Measurements from ENCODE around the gene ZAR1. TPM values are rescaled to one million over a fixed set of nuclear protein-coding genes. Genes with fewer than 3 reads are reported as not detected.

Gene ZAR1
- total RNA-seq, 1 donor from 2014 or later, result not detected

DNA sequence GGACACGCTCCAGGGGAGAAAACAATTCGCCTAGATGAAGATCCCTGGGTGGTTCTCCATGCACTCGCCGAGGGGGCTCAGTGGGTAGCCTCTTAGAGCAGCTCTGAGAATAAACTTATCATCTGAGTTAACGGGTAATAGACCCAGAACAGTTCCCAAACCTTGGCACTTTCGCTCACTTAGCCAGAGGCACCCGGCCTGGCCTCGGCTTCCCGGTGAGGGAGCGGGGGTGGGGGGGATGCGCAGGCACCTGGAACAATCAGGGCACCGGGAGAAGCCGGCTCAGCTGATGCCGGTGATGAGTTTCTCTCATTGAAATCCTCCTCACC is 405 bp upstream of the ZAR1 start:
- DNase-seq (ENCODE audit: low spot score), result no peak
- no peak for ATAC-seq

DNA sequence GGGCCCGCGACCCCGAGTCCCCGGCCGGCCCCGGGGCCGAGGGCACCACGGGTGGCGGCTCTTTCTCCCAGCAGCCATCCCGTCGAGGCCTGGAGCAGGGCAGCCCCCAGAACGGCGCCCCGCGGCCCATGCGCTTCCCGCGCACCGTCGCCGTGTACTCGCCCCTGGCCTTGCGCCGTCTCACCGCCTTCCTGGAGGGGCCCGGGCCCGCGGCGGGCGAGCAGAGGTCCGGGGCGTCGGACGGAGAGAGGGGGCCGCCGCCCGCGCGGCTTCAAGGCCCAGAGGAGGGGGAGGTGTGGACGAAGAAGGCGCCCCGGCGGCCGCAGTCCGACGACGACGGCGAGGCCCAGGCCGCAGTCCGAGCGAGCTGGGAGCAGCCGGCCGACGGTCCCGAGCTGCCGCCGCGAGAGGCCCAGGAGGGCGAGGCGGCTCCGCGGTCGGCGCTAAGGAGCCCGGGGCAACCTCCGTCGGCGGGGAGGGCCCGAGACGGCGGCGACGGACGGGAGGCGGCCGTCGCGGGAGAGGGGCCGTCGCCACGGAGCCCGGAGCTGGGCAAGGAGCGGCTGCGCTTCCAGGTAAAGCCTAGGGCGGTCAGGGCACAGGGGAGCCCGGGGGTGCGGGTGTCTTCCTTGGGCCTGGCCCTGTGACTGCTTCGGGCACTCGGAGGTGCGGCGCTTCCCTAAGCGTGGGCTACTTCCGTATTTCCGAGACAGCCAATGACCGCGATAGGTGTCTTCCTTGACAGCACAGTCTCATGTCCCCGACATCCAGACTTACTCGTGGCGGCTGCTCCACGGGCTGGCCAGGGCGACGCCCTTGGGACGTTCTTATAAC is 845 bp downstream of the ZAR1 start:
- DNase-seq (ENCODE audit: low spot score) (no peak), ATAC-seq (no peak)

DNA sequence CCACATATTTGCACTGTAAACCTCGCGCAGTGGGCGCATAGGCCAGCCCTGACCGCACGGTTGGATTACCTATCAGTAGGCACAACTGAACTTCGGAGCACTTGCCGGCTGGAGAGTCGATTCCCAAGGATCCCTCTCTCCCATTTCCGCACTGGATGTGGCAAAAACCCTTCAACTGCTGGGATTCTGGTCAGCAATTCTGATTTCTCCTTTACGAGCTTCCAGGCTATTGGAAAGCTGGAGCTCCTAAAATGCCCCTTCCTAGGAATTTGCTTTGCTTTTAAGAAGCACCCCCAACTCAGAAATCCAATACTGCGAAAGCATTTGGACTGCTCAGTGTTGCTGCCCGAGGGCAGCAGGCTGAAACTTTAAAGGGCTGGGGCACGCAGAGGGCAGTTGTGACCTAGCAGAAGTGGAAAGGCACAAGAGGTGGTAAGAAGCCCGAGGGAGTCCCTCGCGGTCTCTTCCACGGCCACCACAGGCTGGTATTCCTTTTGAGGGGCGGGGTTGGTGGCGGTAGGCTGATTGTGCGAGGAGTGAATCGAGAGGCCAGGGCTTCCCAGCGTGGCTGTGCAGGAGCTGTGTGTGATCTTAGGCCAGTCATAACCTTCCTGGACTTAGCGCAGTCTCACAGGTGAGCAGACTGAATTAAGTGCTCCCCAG is 1.6 kb downstream of the ZAR1 start:
- no peak for DNase-seq (ENCODE audit: low spot score)
- ATAC-seq, result no peak

DNA sequence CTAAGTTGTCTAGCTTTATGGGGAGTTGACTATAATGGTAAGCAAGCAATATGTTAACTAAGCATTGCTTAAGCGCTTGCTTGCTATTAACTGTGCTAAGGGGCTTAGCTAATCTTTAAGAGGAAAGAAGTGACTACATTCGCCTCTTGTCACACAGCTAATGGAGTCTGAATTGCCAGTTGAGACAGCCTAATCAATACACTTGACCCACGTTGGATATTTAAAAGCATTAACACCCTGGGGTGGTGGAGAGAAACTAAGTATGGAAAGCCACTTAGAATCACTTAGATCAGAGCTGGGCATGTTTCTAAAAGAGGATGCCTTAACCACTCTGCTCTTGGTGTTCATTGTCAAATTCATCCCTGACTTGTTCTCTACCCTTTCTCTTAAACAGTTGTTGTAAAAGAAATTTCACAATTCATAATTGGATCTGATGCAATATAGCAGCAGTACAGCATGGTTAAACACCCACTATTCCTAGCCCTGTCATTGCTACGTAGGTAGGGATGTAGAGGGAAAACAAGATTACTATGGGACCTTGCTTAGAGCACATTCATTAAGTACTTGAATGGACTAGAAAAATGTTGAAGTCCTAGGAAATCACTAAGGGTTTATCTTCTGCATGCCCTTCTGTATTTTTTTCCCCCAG is 3.5 kb downstream of the ZAR1 start:
- ATAC-seq (no peak), DNase-seq (ENCODE audit: low spot score) (no peak)

DNA sequence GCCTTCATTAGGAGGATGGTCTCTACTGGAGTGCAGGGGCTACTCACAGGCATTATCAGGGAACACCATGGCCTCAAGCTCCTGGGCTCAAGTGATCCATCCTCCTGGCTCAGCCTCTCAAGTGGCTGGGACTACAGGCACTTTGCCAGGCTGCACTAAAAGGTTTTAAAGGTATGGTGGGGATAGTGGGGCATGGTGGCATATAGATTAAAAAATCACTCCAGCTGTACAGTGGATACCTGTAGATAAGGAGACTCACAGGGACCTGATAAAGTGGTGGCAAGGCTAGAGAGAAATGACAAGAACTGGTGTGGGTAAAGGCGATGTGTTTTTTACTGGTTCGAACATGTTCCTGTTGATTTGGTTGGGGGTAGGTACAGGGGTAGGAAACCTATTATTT is 5.9 kb downstream of the ZAR1 start:
- DNase-seq (ENCODE audit: low spot score) (no peak), ATAC-seq (no peak)

DNA sequence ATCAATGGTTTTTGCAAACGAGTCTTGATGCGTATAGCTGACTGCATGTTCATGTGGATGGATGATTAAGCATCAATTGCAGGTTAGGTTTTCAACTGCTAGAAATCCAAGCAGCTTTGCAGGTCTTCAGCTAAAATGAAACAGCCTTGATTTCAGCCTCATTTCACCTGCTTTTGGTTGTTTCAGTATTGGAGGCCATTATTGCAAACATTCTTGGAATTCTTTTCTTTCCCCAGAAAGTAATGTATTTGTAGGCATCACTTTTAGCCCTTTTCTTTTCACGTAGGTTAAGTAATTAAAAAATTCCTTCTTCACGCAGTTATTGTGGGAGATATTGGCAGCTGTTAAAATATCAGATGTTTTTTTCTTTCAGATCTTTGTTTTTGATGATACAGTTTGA is 8.8 kb downstream of the ZAR1 start:
- ATAC-seq, result no peak

DNA sequence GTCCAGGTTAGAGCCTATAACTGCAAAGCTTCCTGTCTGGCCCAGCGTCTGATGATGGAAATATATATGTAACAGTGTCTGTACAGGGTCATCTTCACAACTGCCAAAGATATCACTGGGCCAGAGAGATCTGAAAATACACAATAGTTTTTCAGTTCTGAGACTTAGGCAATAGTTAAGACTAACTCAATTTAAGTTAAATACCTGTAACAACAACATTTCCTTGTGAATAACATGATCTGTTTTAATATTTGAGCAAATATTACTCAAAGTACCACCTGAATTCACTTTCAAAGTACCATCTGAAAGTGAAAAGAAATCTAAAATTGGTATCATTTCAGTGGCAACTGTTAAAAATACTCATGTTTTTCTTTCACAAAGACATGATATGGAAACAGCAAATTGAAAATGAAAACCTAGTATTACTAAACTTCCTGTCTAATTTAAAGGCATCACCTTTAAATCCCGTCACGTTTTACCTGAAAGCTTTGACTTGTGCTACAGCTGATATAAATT is 9.6 kb downstream of the ZAR1 start:
- DNase-seq (ENCODE audit: low spot score) (no peak), ATAC-seq (no peak)

More for the DNA sequence above, 8.8 kb downstream of the ZAR1 start:
- no peak for DNase-seq (ENCODE audit: low spot score)

DNA sequence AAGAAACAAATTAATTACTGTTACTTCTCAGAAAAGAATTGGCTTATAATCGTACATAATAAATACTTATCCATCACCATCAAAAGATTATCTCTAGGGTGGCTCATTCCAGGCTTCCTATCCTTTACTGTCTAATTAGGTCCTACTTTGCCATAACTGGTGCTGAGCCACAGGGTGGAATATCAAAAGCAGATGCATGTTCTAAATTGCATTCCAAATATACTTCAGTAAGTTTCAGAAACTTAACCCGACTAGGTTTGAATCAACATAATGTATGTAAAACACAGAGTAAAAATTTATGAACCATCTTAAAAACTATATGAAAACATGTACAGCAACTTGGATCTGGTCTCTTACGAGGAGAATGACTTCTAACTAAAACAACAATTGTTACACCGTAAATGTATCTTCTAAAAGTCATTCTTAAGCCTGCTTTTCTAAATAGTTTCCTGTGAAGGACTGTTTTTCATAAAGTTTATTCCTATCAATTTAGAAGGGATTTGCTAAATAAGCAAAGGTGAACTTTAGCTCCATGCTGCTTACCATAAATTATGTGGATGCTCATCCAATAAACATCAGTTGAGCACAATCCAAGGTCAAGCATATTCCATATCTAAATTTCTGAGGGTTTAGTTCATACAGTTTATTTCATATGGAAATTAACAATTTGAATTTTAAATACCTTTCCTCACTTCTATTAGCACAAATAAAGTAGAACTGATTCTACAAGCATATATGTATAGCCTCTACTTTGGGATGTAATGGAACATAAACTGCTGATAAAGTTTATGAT is 13.4 kb downstream of the ZAR1 start:
- DNase-seq (ENCODE audit: low spot score), result no peak
- no peak for ATAC-seq

DNA sequence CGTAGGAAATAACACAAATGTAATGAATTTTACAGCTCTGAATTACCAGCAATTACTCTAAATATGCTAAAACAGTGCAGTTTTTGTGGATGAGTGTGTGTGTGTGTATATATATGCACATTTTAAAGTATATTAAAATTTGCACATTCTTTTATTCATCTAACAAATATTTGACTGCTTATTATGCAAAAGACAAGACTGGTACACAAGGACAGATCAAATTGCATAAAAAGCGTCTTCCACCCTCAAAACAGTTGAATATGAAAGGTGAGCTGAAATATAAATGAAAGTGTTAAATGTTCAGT is 13.9 kb downstream of the ZAR1 start:
- DNase-seq (ENCODE audit: low spot score), result no peak
- ATAC-seq, result no peak

DNA sequence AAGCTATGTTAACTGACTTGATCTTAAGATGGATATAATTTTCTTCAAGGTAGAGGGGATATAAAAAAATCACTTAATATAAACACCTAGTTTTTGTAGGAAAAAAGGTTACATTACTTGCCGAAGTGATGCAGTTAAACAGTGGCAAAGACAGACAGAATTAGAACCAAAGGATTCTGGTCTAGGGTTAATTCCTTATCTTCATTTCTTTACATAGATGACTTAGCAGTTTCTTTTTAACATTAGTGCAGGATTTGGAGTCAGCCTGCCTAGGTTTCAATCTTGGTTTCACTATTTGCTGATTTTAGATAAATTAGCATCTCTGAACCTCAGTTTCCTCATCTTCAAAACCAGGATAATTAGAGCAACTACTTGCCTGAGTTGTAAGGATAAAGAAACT is 14.3 kb downstream of the ZAR1 start:
- DNase-seq (ENCODE audit: low spot score), result no peak
- ATAC-seq, result no peak

DNA sequence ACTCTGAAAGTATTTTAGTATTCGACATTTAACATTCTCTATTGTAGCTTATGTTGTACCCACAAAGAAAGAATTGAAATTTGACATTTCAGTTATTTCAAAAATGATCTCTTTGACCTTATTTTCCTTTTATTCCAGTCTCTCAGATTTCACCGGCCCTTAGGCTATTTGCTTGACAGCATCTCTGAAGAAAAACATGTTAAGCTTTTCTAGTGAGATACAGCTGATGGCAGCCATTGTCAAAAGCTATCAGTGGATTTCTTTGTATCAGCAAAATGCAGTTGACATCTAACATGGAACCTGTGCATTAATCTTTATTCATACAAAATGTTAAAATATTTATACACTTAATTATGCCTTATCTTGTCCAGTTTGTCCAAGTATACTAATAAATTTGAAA is 16.7 kb downstream of the ZAR1 start:
- ATAC-seq (no peak), DNase-seq (ENCODE audit: low spot score) (no peak)

DNA sequence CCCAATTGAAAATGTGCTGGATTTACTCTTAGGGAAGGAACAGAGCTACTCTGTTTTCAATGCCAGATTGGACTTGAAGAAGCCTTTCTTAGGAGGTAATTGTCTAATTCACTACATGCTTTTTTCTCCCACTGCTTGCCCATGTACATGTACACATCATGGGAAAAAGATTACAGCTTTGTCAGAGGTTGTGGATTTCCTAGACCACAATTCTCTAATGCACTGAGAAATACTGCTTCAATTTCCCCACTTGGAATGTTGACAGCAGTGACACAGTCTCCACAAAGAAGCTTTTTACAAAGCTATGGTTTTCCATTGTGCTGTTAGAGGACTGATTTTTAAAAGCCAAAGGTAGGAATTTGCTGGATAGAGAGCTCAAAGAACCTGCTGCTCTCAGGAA is 19.5 kb downstream of the ZAR1 start:
- ATAC-seq (no peak), DNase-seq (ENCODE audit: low spot score) (no peak)

DNA sequence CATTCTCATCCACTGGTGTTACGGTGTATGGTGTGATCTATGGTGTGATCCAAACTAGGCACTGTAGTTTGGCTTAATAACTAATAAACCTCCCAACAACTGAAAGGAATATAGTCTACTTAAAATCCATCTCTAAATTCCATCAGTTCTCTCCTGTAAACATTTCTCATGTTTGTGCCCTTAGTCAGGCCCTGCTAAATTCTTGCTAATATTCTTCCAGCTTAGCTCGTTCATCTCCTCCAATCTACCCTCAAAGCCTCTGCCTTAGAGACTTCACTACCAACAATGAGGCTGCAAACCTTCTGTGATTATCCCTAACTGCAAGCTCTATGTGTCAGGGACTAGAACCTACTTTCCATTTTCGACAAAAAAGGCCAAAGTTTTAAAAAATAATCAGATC is 28.1 kb downstream of the ZAR1 start:
- no peak for ATAC-seq
- no peak for DNase-seq (ENCODE audit: low spot score)

DNA sequence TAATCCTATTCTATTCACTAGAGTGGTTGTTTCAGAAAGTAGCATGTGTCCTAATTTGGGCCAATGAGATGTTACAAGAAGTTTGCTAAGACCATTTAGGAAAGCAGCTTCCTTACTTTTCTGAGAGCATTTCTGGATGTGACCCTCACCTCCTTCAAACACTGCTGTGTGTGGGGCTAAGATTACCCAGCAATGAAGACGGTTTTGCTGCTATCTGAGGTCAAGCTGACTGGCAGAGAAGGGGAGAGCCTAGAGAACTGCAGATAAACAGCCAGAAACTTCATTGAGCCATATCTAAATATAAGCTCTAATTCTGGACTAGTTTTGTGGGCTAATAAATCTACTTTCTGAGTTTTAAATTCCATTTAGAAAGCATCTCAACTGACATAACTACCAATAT is 36.4 kb downstream of the ZAR1 start:
- no peak for ATAC-seq
- DNase-seq (ENCODE audit: low spot score), result no peak

DNA sequence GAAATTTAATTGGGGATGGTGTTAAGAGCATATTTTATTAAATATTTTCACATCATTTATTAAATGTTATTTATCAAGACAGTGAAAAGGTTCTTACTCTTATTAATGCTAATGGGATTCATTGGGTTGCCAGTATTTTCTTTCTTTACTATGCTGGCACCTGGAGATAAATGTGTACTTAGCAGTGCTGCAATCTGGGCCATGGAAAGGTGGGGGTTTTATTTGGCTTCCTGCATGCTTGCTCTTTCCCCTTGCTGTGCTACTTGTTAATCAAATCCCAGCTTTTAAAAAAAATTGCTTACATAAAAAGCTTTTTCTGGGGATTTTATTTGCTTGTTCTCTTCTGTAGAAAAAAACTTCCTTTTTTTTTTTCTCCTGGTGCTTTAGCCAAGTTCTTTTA is 48.3 kb downstream of the ZAR1 start:
- DNase-seq (ENCODE audit: low spot score) (peak; percentile 65), ATAC-seq (peak; percentile 98)

DNA sequence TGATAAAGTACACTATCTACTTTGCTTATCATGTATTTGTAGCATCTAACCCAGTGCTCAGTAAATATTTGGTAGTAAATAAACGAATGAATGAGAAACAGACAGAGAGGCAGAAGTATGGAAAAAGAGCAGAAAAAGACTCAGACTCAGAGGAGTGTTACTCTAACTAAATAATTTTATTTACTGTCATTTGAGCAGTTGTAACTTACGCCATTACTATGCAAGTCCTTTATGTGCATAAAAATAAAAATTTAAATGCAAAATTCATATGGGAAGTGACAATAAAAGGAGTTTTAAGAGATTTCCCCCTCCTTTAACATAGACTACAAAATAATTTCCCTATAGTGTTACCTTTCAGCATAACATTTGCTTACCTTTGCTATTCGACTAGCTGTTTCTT is 49.5 kb downstream of the ZAR1 start:
- no peak for DNase-seq (ENCODE audit: low spot score)
- no peak for ATAC-seq

DNA sequence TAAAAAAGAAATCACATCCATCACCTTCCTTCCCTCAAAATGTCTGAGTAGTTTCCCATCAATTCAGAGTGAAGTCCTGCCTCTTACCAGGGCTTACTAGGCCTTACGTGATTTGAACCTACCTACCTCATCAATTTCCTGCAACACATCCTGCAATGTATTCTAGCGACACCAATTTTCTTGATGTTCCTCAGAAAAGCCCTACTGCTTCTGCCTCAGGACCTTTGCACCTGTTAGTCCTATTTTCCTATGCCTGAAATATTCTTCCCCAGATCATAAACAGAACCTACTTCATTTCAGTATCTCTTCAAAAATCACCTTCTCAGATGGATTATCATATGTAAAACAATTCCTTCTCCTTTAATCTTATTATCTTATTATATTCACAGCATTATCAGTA is 52.8 kb downstream of the ZAR1 start:
- ATAC-seq (no peak), DNase-seq (ENCODE audit: low spot score) (no peak)

DNA sequence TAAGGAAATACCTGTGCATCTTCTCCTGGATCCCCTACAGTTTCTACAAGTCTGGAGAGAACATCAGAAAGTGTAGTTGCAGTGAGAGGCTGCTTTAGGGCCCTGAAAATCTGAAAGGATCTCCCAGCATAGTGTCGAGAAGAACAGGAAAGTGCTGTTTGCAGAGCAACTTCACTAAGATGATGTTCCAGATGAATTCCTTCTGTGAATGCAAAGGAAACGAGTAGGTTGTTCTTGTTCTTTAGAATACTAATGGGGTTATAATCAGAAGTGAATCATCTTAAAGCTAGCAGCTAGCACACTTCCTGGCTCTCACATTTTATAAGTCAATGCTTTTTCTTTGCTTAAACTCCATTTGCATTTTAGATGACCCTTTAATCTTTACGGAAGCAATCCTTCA is 53.7 kb downstream of the ZAR1 start:
- ATAC-seq (no peak), DNase-seq (ENCODE audit: low spot score) (no peak)
